K562 (cell line): ENCODE results near the gene GBX1. TPM values are rescaled to one million over a fixed set of nuclear protein-coding genes. Genes with fewer than 3 reads are reported as not detected.

Experiments used
- BRD4 ChIP-seq: fragments of 200-600 bp; sonication (generic); IDR thresholded peaks from 2 replicates; pipeline ENCODE4 v1.6.1; 2017; ENCODE audit warnings: inconsistent platforms
- CHD7 ChIP-seq: fragments of 200-600 bp; sonication (generic); IDR thresholded peaks from one replicate; pipeline ENCODE4 v1.6.1; 2012; ENCODE audit warnings: mild to moderate bottlenecking, low read depth, low read length, inconsistent platforms
- NR1H2 ChIP-seq: sonication (generic); formaldehyde crosslinking; IDR thresholded peaks from 2 replicates; pipeline ENCODE4 v1.4.0; 2020; ENCODE audit warnings: mild to moderate bottlenecking, missing genetic modification reagents
- RFX5 ChIP-seq: IDR thresholded peaks from 2 replicates; pipeline ENCODE4 v1.6.1; 2011; ENCODE audit warnings: low read depth, mild to moderate bottlenecking, improper control_type of control experiment, low read length
- SIN3A ChIP-seq, 2 experiments: fragments of 150-350 bp in 1 of 2; IDR thresholded peaks; 2 replicates each; pipeline ENCODE4 v1.6.1; 2011 to 2016; ENCODE audit warnings: borderline replicate concordance in 2 of 2, low read depth in 2 of 2, low read length in 2 of 2, mild to moderate bottlenecking in 2 of 2, moderate library complexity in 2 of 2; ENCODE audit not compliant: control insufficient read depth in 1 of 2
- SMARCB1 ChIP-seq: IDR thresholded peaks from 2 replicates; pipeline ENCODE4 v1.6.1; 2011; ENCODE audit warnings: improper control_type of control experiment, low read depth; ENCODE audit not compliant: insufficient read length
- polyA plus RNA-seq, 8 experiments: library from polyadenylated mRNA; depleted of rRNA in 4 of 8; stranded (reverse) in 5 of 8; unstranded in 3 of 8; fragments of >200 nt; fragmentation: Nextera tagmentation in 2 of 8; fragmentation: Illumina TruSeq in 1 of 8; extraction: Ambion mirVana in 2 of 8; extraction: Trizol in 1 of 8; gene quantifications; 2 replicates each; pipeline versions ENCODE4 v1.2.1 to v1.2.3, GENCODE V29; 2011 to 2014; ENCODE audit warnings: inconsistent platforms in 1 of 8, missing spikeins in 1 of 8
- total RNA-seq, 7 experiments: library from RNA; depleted of rRNA in 6 of 7; stranded (reverse); fragments of >200 nt in 6 of 7; fragmentation: Illumina TruSeq in 2 of 7; extraction: Trizol in 2 of 7; gene quantifications; 2 replicates each; pipeline versions ENCODE4 v1.2.1 to v1.2.3, GENCODE V29; 2011 to 2021; ENCODE audit warnings: low replicate concordance in 1 of 7
- TF ChIP-seq, protein P1 (sequence below): IDR thresholded peaks from 2 replicates; pipeline ENCODE4 v1.6.1; 2016; ENCODE audit warnings: missing genetic modification characterization, missing compliant biosample characterization

Gene GBX1
- total and polyA plus RNA-seq, 9 of the 15 experiments (the other 6 are each of a cell fraction or from before 2014, with no cell fraction given): not detected

DNA sequence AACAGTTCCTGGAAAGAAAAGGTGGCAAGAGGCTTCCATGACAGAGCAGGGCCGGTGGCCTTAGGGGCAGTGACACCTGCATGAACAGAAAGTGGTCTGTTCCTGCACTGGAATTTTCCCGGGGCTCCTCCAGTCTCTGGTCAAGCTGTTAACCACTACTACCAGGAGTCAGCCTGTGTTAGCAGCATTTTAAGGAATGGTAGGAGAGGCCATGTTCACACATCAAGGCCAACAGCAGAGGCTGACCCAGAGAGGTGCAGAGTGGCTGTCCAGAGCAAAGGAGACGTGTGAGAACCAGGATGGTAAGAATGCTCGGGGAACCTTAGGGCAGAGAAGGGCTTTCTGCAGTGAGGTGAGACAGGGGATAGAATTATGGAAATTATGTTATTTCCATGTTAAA, 34.3 kb upstream of the GBX1 start (continued):
- TF ChIP-seq CHD7 (no peak), BRD4 (no peak), RFX5 (no peak), SMARCB1 (no peak), SIN3A (IDR thresholded peaks at IDR 0.05; ENCODE audit: borderline replicate concordance in 2 of 2, control insufficient read depth in 1 of 2, low read depth in 2 of 2, low read length in 2 of 2) (no peak), NR1H2 (no peak)
- TF ChIP-seq, protein P1, sequence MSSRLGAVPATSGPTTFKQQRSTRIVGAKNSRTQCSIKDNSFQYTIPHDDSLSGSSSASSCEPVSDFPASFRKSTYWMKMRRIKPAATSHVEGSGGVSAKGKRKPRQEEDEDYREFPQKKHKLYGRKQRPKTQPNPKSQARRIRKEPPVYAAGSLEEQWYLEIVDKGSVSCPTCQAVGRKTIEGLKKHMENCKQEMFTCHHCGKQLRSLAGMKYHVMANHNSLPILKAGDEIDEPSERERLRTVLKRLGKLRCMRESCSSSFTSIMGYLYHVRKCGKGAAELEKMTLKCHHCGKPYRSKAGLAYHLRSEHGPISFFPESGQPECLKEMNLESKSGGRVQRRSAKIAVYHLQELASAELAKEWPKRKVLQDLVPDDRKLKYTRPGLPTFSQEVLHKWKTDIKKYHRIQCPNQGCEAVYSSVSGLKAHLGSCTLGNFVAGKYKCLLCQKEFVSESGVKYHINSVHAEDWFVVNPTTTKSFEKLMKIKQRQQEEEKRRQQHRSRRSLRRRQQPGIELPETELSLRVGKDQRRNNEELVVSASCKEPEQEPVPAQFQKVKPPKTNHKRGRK: no peak
